HCT116 (cell line): ENCODE data around the gene GM2A. TPM values are rescaled to one million over a fixed set of nuclear protein-coding genes. Genes with fewer than 3 reads are reported as not detected.

Source experiments
- ATAC-seq: fragments of 200-7000 bp; cut with Tn5 transposase; 2 replicates; pipeline ENCODE4 v1.9.1; 2020; ENCODE audit warnings: mild to moderate bottlenecking, moderate library complexity
- BruUV-seq: library from RNA; stranded (reverse); fragments of 400-500 nt; replicated peaks from 2 replicates; lab custom pipeline; 2021; lab: Mats Ljungman, UMichigan
- CTCF ChIA-PET: fragments of 300-600 bp; sonication (Branson Sonifier 250); formaldehyde crosslinking; loops from one replicate; lab custom pipeline; 2021; ENCODE audit warnings: antibody characterized with exemption; lab: Charles Lee
- POLR2A ChIA-PET: fragments of 300-600, 350-600 bp; sonication (Branson Sonifier 250); formaldehyde crosslinking; loops from one replicate; lab custom pipeline; 2021; ENCODE audit warnings: antibody characterized with exemption; lab: Charles Lee
- RAD21 ChIA-PET, 2 experiments: fragments of 300-600 bp; sonication (Branson Sonifier 250); formaldehyde crosslinking; loops; one replicate each; lab custom pipeline; 2023; ENCODE audit warnings: low total read pairs in 2 of 2; ENCODE audit not compliant: uncharacterized antibody in 2 of 2, unreplicated experiment in 2 of 2, low non-redundant PET in 1 of 2; lab: Charles Lee
- DNase-seq: peaks from one replicate; pipeline ENCODE4 v3.0.0-alpha.2; 2010; ENCODE audit warnings: low read depth, low spot score
- H2AFZ ChIP-seq: fragments of 200-600 bp; shearing (Covaris generic), sonication (generic); 2 replicates; pipeline ENCODE4 v1.6.1; 2017; ENCODE audit warnings: low read depth, mixed run types, mixed read lengths, antibody characterized with exemption, low read length; ENCODE audit not compliant: poor library complexity, severe bottlenecking
- H3K27ac ChIP-seq: 2 replicates; pipeline ENCODE4 v1.5.1; 2012; ENCODE audit warnings: low read depth, low read length
- H3K27me3 ChIP-seq: fragments of 200-600 bp; sonication (generic); 2 replicates; pipeline ENCODE4 v1.6.1; 2016; ENCODE audit warnings: mixed run types, low read length, mixed read lengths; ENCODE audit not compliant: insufficient read depth
- H3K36me3 ChIP-seq, 2 experiments: fragments of 200-500 bp in 1 of 2; fragments of 200-600 bp in 1 of 2; sonication (Bioruptor generic) in 1 of 2; sonication (generic) in 1 of 2; 2 replicates each; pipeline versions ENCODE4 v1.5.1 to v1.6.1; 2014 to 2016; ENCODE audit warnings: low read length in 2 of 2, inconsistent platforms in 1 of 2, mixed read lengths in 1 of 2, mixed run types in 1 of 2; ENCODE audit not compliant: insufficient read depth in 2 of 2, control insufficient read depth in 1 of 2
- H3K4me1 ChIP-seq, 2 experiments: fragments of 200-600 bp in 1 of 2; sonication (generic) in 1 of 2; 2 replicates each; pipeline versions ENCODE4 v1.5.1 to v1.6.1; 2012 to 2017; ENCODE audit warnings: low read length in 2 of 2, inconsistent platforms in 1 of 2, mild to moderate bottlenecking in 1 of 2, mixed read lengths in 1 of 2, mixed run types in 1 of 2, moderate library complexity in 1 of 2; ENCODE audit not compliant: insufficient read depth in 2 of 2, control insufficient read depth in 1 of 2
- H3K4me2 ChIP-seq: fragments of 200-600 bp; sonication (generic); 2 replicates; pipeline ENCODE4 v1.6.1; 2017; ENCODE audit warnings: mixed run types, low read length, mixed read lengths
- H3K4me3 ChIP-seq, 2 experiments: fragments of 200-600 bp in 1 of 2; sonication (generic) in 1 of 2; replicated peaks in 1 of 2; 2 replicates each; pipeline ENCODE4 v1.5.1; 2011 to 2016; ENCODE audit warnings: low read length in 2 of 2, control low read depth in 1 of 2, low read depth in 1 of 2, mild to moderate bottlenecking in 1 of 2, mixed read lengths in 1 of 2, mixed run types in 1 of 2
- H3K79me2 ChIP-seq: fragments of 200-600 bp; sonication (generic); 2 replicates; pipeline ENCODE4 v1.6.1; 2017; ENCODE audit warnings: mild to moderate bottlenecking, mixed run types, low read length, moderate library complexity, mixed read lengths; ENCODE audit not compliant: insufficient read depth
- H3K9ac ChIP-seq: fragments of 200-600 bp; sonication (generic); 2 replicates; pipeline ENCODE4 v1.6.1; 2016; ENCODE audit warnings: low read length, mixed read lengths
- H3K9me2 ChIP-seq: fragments of 200-600 bp; sonication (generic), shearing (Covaris generic); 2 replicates; pipeline ENCODE4 v1.6.1; 2017; ENCODE audit warnings: mixed run types, mild to moderate bottlenecking, moderate library complexity; ENCODE audit not compliant: insufficient read depth
- H3K9me3 ChIP-seq, 2 experiments: fragments of 200-500 bp in 1 of 2; fragments of 200-600 bp in 1 of 2; sonication (Bioruptor generic) in 1 of 2; sonication (generic) in 1 of 2; 2 replicates each; pipeline ENCODE4 v1.6.1; 2014 to 2017; ENCODE audit warnings: low read length in 2 of 2, mixed read lengths in 2 of 2, inconsistent platforms in 1 of 2, low read depth in 1 of 2, mild to moderate bottlenecking in 1 of 2, mixed run types in 1 of 2, moderate library complexity in 1 of 2; ENCODE audit not compliant: control insufficient read depth in 1 of 2, insufficient read depth in 1 of 2
- H4K20me1 ChIP-seq: fragments of 200-600 bp; sonication (generic), shearing (Covaris generic); 2 replicates; pipeline ENCODE4 v1.6.1; 2017; ENCODE audit warnings: mixed run types, mild to moderate bottlenecking, moderate library complexity; ENCODE audit not compliant: insufficient read depth
- CBX3 ChIP-seq: IDR thresholded peaks from 2 replicates; pipeline ENCODE4 v1.6.1; 2012; ENCODE audit warnings: low read depth
- EZH2phosphoT487 ChIP-seq: fragments of 200-600 bp; IDR thresholded peaks from 2 replicates; pipeline ENCODE4 v1.6.1; 2018; ENCODE audit warnings: antibody characterized with exemption, borderline replicate concordance
- JUND ChIP-seq: IDR thresholded peaks from 2 replicates; pipeline ENCODE4 v1.6.1; 2012
- POLR2A ChIP-seq: IDR thresholded peaks from 2 replicates; pipeline ENCODE4 v1.7.0; 2011; ENCODE audit warnings: borderline replicate concordance; ENCODE audit not compliant: insufficient read depth, insufficient read length; ENCODE audit errors: extremely low read depth
- POLR2AphosphoS5 ChIP-seq: IDR thresholded peaks from 2 replicates; pipeline ENCODE4 v1.6.1; 2011; ENCODE audit warnings: mild to moderate bottlenecking, low read depth, low read length, moderate library complexity
- REST ChIP-seq: IDR thresholded peaks from 2 replicates; pipeline ENCODE4 v1.6.1; 2012; ENCODE audit warnings: low read depth
- SIN3A ChIP-seq: IDR thresholded peaks from 2 replicates; pipeline ENCODE4 v1.6.1; 2012; ENCODE audit warnings: low read depth
- SP1 ChIP-seq: IDR thresholded peaks from 2 replicates; pipeline ENCODE4 v1.6.1; 2012; ENCODE audit warnings: low read depth
- TCF7L2 ChIP-seq: IDR thresholded peaks from 2 replicates; pipeline ENCODE4 v1.7.0; 2011; ENCODE audit warnings: borderline replicate concordance, inconsistent platforms; ENCODE audit not compliant: insufficient read depth, insufficient read length; ENCODE audit errors: extremely low read depth
- YY1 ChIP-seq: IDR thresholded peaks from 2 replicates; pipeline ENCODE4 v1.6.1; 2011; ENCODE audit warnings: low read length, low read depth, moderate library complexity, mild to moderate bottlenecking; ENCODE audit not compliant: insufficient replicate concordance; ENCODE audit errors: extremely low read depth
- ZBTB33 ChIP-seq: IDR thresholded peaks from 2 replicates; pipeline ENCODE4 v1.6.1; 2011; ENCODE audit warnings: mild to moderate bottlenecking, low read length, moderate library complexity; ENCODE audit not compliant: insufficient replicate concordance; ENCODE audit errors: extremely low read depth
- ZNF274 ChIP-seq: fragments of 200-500 bp; sonication (Bioruptor generic); IDR thresholded peaks from 2 replicates; pipeline ENCODE4 v1.6.1; 2014; ENCODE audit warnings: mild to moderate bottlenecking, low read depth, low read length, inconsistent platforms
- intact Hi-C: fragments of 100-400 bp; cut with micrococcal nuclease; formaldehyde crosslinking; loops from 2 replicates; pipeline ENCODE4 v1.10.0; 2022
- total RNA-seq: library from RNA; stranded (reverse); gene quantifications from one replicate; pipeline ENCODE4 v1.2.1, GENCODE V29; 2021; ENCODE audit not compliant: unreplicated experiment

Gene GM2A
- total RNA-seq, 1 experiment from 2014 or later, result 25.0 TPM

DNA sequence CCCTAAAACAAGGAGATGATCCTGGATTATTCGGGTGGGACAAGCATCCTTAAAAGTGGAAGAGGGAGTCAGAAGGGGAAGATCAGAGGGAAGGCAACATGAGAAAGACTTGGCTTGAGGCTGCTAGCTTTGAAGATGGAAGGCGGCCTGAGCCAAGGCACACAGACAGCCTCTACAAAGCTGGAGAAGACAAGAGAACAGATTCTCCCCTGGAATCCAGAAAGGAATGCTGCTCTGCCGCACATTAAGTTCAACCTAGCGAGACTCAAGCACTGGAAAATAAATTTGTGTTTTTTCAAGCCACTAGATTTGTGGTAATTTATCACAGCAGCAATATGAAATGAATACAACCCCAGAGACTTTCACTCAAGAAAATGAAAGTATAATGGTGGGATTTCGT lies 32.7 kb downstream of the GM2A start:
- Histone ChIP-seq H3K27ac (no peak overlapping the region), H3K79me2 (no peaks in the 10 kb centered on the region), H2AFZ (no peak overlapping the region), H3K36me3 (no peaks in the 10 kb centered on the region), H3K27me3 (no peaks in the 10 kb centered on the region), H3K9me2 (no peaks in the 10 kb centered on the region), H3K4me2 (no peak overlapping the region), H3K9me3 (no peaks in the 10 kb centered on the region), H3K4me1 (peaks cover 4 to 5% of the 10 kb centered on the region in 2 experiments; a peak in 3 of 4 replicates), H3K4me3 (no peak overlapping the region), H3K9ac (no peak overlapping the region), H4K20me1 (no peaks in the 10 kb centered on the region)
- no peak for TF ChIP-seq YY1
- TF ChIP-seq CBX3, result no peak
- TF ChIP-seq POLR2AphosphoS5, result no peak
- no peak for TF ChIP-seq SIN3A
- no peak for TF ChIP-seq ZBTB33
- TF ChIP-seq EZH2phosphoT487, result no peak
- TF ChIP-seq REST, result no peak
- no peak for TF ChIP-seq JUND
- TF ChIP-seq TCF7L2, result no peak
- TF ChIP-seq ZNF274, result no peak
- TF ChIP-seq POLR2A, result no peak
- no peak for TF ChIP-seq SP1
- intact Hi-C loops, result loop anchor here (10.0 kb wide), 1 partner anchor 459 kb away; no protein-coding TSS in a partner anchor
- ChIA-PET RAD21 (no interaction called here), CTCF (interaction anchor here (0.7 kb wide), 1 partner anchor 366 kb away, joined by 3 read pairs; no protein-coding TSS in a partner anchor), POLR2A (no interaction called here)
- no peak for DNase-seq
- ATAC-seq, result no peak
- no TSS peak for BruUV-seq
